ENCODE measurements around the gene TRMO.

Gene TRMO

GRCh38 chr9:97860451-97861147 is 61.7 kb downstream of the TRMO start:
- FAIRE-seq (no peak), DNase-seq (ENCODE audit: low spot score) (no peak)

- no peak for FAIRE-seq
- no peak for DNase-seq (ENCODE audit: low spot score)
Observed at GRCh38 chr9:97859346-97859745, 63.0 kb downstream of the TRMO start.

- DNase-seq (ENCODE audit: low spot score), result no peak
- FAIRE-seq, result no peak
Observed at GRCh38 chr9:97858826-97859225, 63.5 kb downstream of the TRMO start.

GRCh38 chr9:97858393-97858713 is 63.9 kb downstream of the TRMO start:
- FAIRE-seq (no peak), DNase-seq (ENCODE audit: low spot score) (no peak)

- no peak for DNase-seq (ENCODE audit: low spot score)
- FAIRE-seq, result no peak
Observed at GRCh38 chr9:97857606-97858392, 64.5 kb downstream of the TRMO start.

- FAIRE-seq (no peak), DNase-seq (ENCODE audit: low spot score) (no peak)
Observed at GRCh38 chr9:97856857-97857605, 65.3 kb downstream of the TRMO start.

- no peak for FAIRE-seq
- no peak for DNase-seq (ENCODE audit: low spot score)
Observed at GRCh38 chr9:97855899-97856298, 66.4 kb downstream of the TRMO start.

GRCh38 chr9:97855486-97855875 is 66.8 kb downstream of the TRMO start:
- DNase-seq (ENCODE audit: low spot score) (no peak), FAIRE-seq (no peak)

GRCh38 chr9:97854696-97855485 is 67.4 kb downstream of the TRMO start:
- DNase-seq (ENCODE audit: low spot score) (no peak), FAIRE-seq (no peak)
